Bone marrow (tissue), 2 donors: Measurements from ENCODE around the gene HIVEP1.

Experiments
- DNase-seq, 2 donors: peaks; one replicate each; lab custom pipeline; 2025; lab: John Stamatoyannopoulos, UW

The HIVEP1 gene

GRCh38 chr6:12012038-12012557 is at the start of gene HIVEP1:
TSS of gene HIVEP1 (plus strand) at chr6:12012312. CDS start at chr6:12015629, 3,317 bp downstream.
- DNase-seq: no peak

- DNase-seq: no peak
Measured at GRCh38 chr6:11963756-11964500, 48.2 kb upstream of the HIVEP1 start.

GRCh38 chr6:11964729-11965335 is 47.3 kb upstream of the HIVEP1 start:
- no peak for DNase-seq

GRCh38 chr6:11965499-11965898 is 46.6 kb upstream of the HIVEP1 start:
- DNase-seq: no peak

GRCh38 chr6:11968241-11968806 is 43.8 kb upstream of the HIVEP1 start:
- DNase-seq: no peak

GRCh38 chr6:11969092-11969491 is 43.0 kb upstream of the HIVEP1 start:
- DNase-seq: no peak

- DNase-seq: no peak
Measured at GRCh38 chr6:11970114-11970513, 42.0 kb upstream of the HIVEP1 start.

- DNase-seq: no peak
Measured at GRCh38 chr6:11971154-11971553, 41.0 kb upstream of the HIVEP1 start.

GRCh38 chr6:11972270-11972669 is 39.8 kb upstream of the HIVEP1 start:
- DNase-seq: no peak

GRCh38 chr6:11972806-11973205 is 39.3 kb upstream of the HIVEP1 start:
- no peak for DNase-seq

GRCh38 chr6:11973238-11973637 is 38.9 kb upstream of the HIVEP1 start:
- DNase-seq: no peak

GRCh38 chr6:11974089-11974488 is 38.0 kb upstream of the HIVEP1 start:
- DNase-seq: no peak

GRCh38 chr6:11975353-11975977 is 36.6 kb upstream of the HIVEP1 start:
- DNase-seq: peak; percentile 12 to 92

GRCh38 chr6:11976489-11976888 is 35.6 kb upstream of the HIVEP1 start:
- DNase-seq: no peak

GRCh38 chr6:11977193-11977592 is 34.9 kb upstream of the HIVEP1 start:
- no peak for DNase-seq

- DNase-seq: no peak
Measured at GRCh38 chr6:11977738-11978137, 34.4 kb upstream of the HIVEP1 start.

- peak in 1 of 2 donors; percentile 65 for DNase-seq
Measured at GRCh38 chr6:11978169-11978987, 33.7 kb upstream of the HIVEP1 start.

GRCh38 chr6:11979866-11980265 is 32.2 kb upstream of the HIVEP1 start:
- DNase-seq: no peak

GRCh38 chr6:11983306-11983705 is 28.8 kb upstream of the HIVEP1 start:
- DNase-seq: no peak

- no peak for DNase-seq
Measured at GRCh38 chr6:11987386-11987785, 24.7 kb upstream of the HIVEP1 start.

- no peak for DNase-seq
Measured at GRCh38 chr6:11989386-11989785, 22.7 kb upstream of the HIVEP1 start.

- DNase-seq: no peak
Measured at GRCh38 chr6:11992086-11992485, 20.0 kb upstream of the HIVEP1 start.
